Esophagus muscularis mucosa (tissue), 4 donors: ENCODE results near the gene ATP8B3. TPM values are rescaled to one million over a fixed set of nuclear protein-coding genes. Genes with fewer than 3 reads are reported as not detected.

ENCODE experiments used
- DNase-seq: peaks from one replicate; pipeline ENCODE4 v3.0.0-alpha.2; 2017; ENCODE audit errors: extremely low spot score
- H3K27ac ChIP-seq, 4 donors: fragments of 200-600 bp; sonication (generic); replicated peaks in 1 of 4; 1 replicate in 3 of 4; 2 replicates in 1 of 4; pipeline ENCODE4 v1.5.1; 2016 to 2019; ENCODE audit warnings: mild to moderate bottlenecking in 1 of 4
- H3K27me3 ChIP-seq, 4 donors: fragments of 200-600 bp; sonication (generic); one replicate each; pipeline versions ENCODE4 v1.5.1 to v1.6.0; 2016 to 2019
- H3K36me3 ChIP-seq, 4 donors: fragments of 200-600 bp; sonication (generic); one replicate each; pipeline ENCODE4 v1.5.1; 2016 to 2019
- H3K4me1 ChIP-seq, 4 donors: fragments of 200-600 bp; sonication (generic); one replicate each; pipeline ENCODE4 v1.5.1; 2016 to 2019
- H3K4me3 ChIP-seq, 4 donors: fragments of 200-600 bp; sonication (generic); 1 replicate in 2 of 4; 2 replicates in 2 of 4; pipeline ENCODE4 v1.5.1; 2016 to 2019; ENCODE audit warnings: mild to moderate bottlenecking in 4 of 4, moderate library complexity in 1 of 4
- H3K9me3 ChIP-seq, 4 donors: fragments of 200-600 bp; sonication (generic); 1 replicate in 3 of 4; 2 replicates in 1 of 4; pipeline ENCODE4 v1.5.1; 2016 to 2019
- CTCF ChIP-seq, 3 experiments: fragments of 200-600 bp in 2 of 3; fragments of 450-650 bp in 1 of 3; sonication (generic) in 2 of 3; IDR thresholded peaks; one replicate each; pipeline ENCODE4 v1.5.1; 2017 to 2019; ENCODE audit warnings: antibody characterized with exemption in 3 of 3, mild to moderate bottlenecking in 2 of 3, moderate library complexity in 1 of 3
- EP300 ChIP-seq: sonication (generic); formaldehyde crosslinking; IDR thresholded peaks from one replicate; pipeline ENCODE4 v1.6.1; 2017; ENCODE audit warnings: antibody characterized with exemption
- POLR2A ChIP-seq: fragments of 450-650 bp; IDR thresholded peaks from one replicate; pipeline ENCODE4 v1.6.1; 2017; ENCODE audit warnings: antibody characterized with exemption, moderate library complexity, mild to moderate bottlenecking, low read depth
- POLR2AphosphoS5 ChIP-seq, 2 donors: sonication (generic); formaldehyde crosslinking; IDR thresholded peaks; one replicate each; pipeline ENCODE4 v1.6.1; 2017; ENCODE audit warnings: antibody characterized with exemption in 2 of 2
- WGBS: methylation state at CpG from one replicate; pipeline ENCODE4 v1.1.5; 2018; 5-methylcytosine and 5-hydroxymethylcytosine counted together
- intact Hi-C: fragments of 100-400 bp; cut with DNase I; formaldehyde crosslinking; loops from one replicate; pipeline ENCODE4 v1.15.1; 2023
- total RNA-seq, 4 donors: library from RNA; depleted of rRNA; stranded (reverse); fragments of >200 nt; gene quantifications; one replicate each; pipeline versions ENCODE4 v1.1.0 to v1.2.1, GENCODE V29; 2016

Gene ATP8B3
- total RNA-seq, 4 donors from 2014 or later = 0.19 to 0.92 (median 0.66) TPM

- no peak for TF ChIP-seq CTCF (IDR thresholded peaks at IDR 0.05)
- no peak for TF ChIP-seq POLR2AphosphoS5 (IDR thresholded peaks at IDR 0.05)
- no peak for TF ChIP-seq POLR2A
- TF ChIP-seq EP300 = no peak
- no peak for DNase-seq
- Histone ChIP-seq H3K9me3 (peaks cover 0 to 19% (median 16%) of the 10 kb centered on the region in 4 donors), H3K36me3 (no peaks in the 10 kb centered on the region), H3K4me3 (no peak overlapping the region), H3K27ac (no peak overlapping the region), H3K4me1 (peaks cover 4 to 8% (median 5%) of the 10 kb centered on the region in 4 donors), H3K27me3 (peaks cover 10 to 99% (median 88%) of the 10 kb centered on the region in 4 donors)
- intact Hi-C loops = loop anchor here (2.0 kb wide), 1 partner anchor 220 kb away; no protein-coding TSS in a partner anchor
- 26% methylated on average over 10 of the region's 10 CpGs for WGBS
These were observed 45.2 kb downstream of the ATP8B3 start for GRCh38 chr19:1766800-1767352.

GRCh38 chr19:1765904-1766799 lies 45.9 kb downstream of the ATP8B3 start:
- 4% methylated on average over 18 of the region's 38 CpGs for WGBS
- H3K36me3 ChIP-seq = no peaks in the 10 kb centered on the region
- H3K4me1 ChIP-seq = peaks cover 4 to 8% (median 5%) of the 10 kb centered on the region in 4 donors
- H3K4me3 ChIP-seq = no peak overlapping the region
- TF ChIP-seq EP300 (no peak), POLR2AphosphoS5 (IDR thresholded peaks at IDR 0.05) (no peak), CTCF (IDR thresholded peaks at IDR 0.05) (no peak), POLR2A (no peak)
- intact Hi-C loops = loop anchor here (2.0 kb wide), 1 partner anchor 219 kb away; no protein-coding TSS in a partner anchor
- H3K9me3 ChIP-seq = peaks cover 0 to 15% (median 10%) of the 10 kb centered on the region in 4 donors
- peaks cover 10 to 99% (median 88%) of the 10 kb centered on the region in 4 donors for H3K27me3 ChIP-seq
- no peak for DNase-seq
- H3K27ac ChIP-seq = no peak overlapping the region

GRCh38 chr19:1765232-1765903 lies 46.7 kb downstream of the ATP8B3 start:
- WGBS = 8% methylated on average over 21 of the region's 33 CpGs
- intact Hi-C loops = no loop called here
- no peak for DNase-seq
- Histone ChIP-seq H3K27ac (no peak overlapping the region), H3K4me1 (peaks cover 4 to 8% (median 5%) of the 10 kb centered on the region in 4 donors), H3K9me3 (peaks cover 0 to 7% (median 2%) of the 10 kb centered on the region in 4 donors), H3K27me3 (peaks cover 10 to 99% (median 85%) of the 10 kb centered on the region in 4 donors), H3K4me3 (no peak overlapping the region), H3K36me3 (no peaks in the 10 kb centered on the region)
- TF ChIP-seq POLR2A (no peak), POLR2AphosphoS5 (IDR thresholded peaks at IDR 0.05) (no peak), EP300 (no peak), CTCF (IDR thresholded peaks at IDR 0.05) (no peak)

GRCh38 chr19:1764729-1765128 lies 47.3 kb downstream of the ATP8B3 start:
- Histone ChIP-seq H3K36me3 (no peaks in the 10 kb centered on the region), H3K4me3 (no peak overlapping the region), H3K9me3 (peaks cover 0 to under 1% (median 0%) of the 10 kb centered on the region in 4 donors), H3K27ac (no peak overlapping the region), H3K27me3 (peaks cover 10 to 100% (median 86%) of the 10 kb centered on the region in 4 donors), H3K4me1 (peaks cover 4 to 8% (median 5%) of the 10 kb centered on the region in 4 donors)
- TF ChIP-seq POLR2A (no peak), EP300 (no peak), POLR2AphosphoS5 (IDR thresholded peaks at IDR 0.05) (no peak), CTCF (IDR thresholded peaks at IDR 0.05) (no peak)
- WGBS = 14% methylated on average over 10 of the region's 15 CpGs
- intact Hi-C loops = no loop called here
- no peak for DNase-seq
